OCI-LY3 (cell line): ENCODE measurements around the gene THY1.

Experiments
- CTCF ChIP-seq: fragments of 200-600, 300-600 bp; sonication (generic); IDR thresholded peaks from 2 replicates; pipeline ENCODE4 v1.5.1; 2014; ENCODE audit warnings: antibody characterized with exemption, low read length, low read depth
- EZH2phosphoT487 ChIP-seq: fragments of 200-600 bp; shearing (Covaris generic); IDR thresholded peaks from 2 replicates; pipeline ENCODE4 v1.6.1; 2018; ENCODE audit warnings: antibody characterized with exemption, mixed run types, low read depth

GRCh38 chr11:119418759-119419158 is 4.2 kb downstream of the THY1 start:
- TF ChIP-seq CTCF (no peak), EZH2phosphoT487 (no peak)
